IPS-11a (cell line): ENCODE results near the gene RNF150.

ENCODE experiments used
- H3K4me3 ChIP-seq: one replicate; pipeline ENCODE4 v1.5.1; 2013; ENCODE audit warnings: low read depth, low read length, control low read depth

Gene RNF150

GRCh38 chr4:140870427-140870826, 262.8 kb downstream of the RNF150 start:
- H3K4me3 ChIP-seq = no peak overlapping the region

- H3K4me3 ChIP-seq = no peak overlapping the region
These were observed 263.8 kb downstream of the RNF150 start for GRCh38 chr4:140869446-140869845.

DNA sequence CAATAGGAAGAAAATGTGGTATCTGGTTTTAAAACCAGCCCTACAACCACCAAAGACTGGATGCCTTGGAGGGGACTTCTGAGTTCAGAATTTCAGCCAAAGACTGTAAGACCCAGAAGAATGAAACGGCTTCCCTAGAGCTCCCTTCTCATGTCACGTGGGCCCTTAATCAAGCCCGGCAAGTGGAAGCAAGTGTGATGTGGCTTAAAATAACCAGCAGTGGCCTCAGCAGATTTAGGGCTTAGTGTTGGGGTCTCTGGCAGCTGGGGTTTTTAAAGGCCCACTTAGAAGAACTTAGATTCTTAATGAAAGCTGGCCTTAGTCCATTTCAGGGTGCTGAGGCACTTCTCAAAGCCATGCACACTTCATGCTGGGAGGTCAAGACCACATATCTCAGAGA, 265.9 kb downstream of the RNF150 start:
- no peak overlapping the region for H3K4me3 ChIP-seq

- no peak overlapping the region for H3K4me3 ChIP-seq
These were observed 266.7 kb downstream of the RNF150 start for GRCh38 chr4:140866492-140867005.

DNA sequence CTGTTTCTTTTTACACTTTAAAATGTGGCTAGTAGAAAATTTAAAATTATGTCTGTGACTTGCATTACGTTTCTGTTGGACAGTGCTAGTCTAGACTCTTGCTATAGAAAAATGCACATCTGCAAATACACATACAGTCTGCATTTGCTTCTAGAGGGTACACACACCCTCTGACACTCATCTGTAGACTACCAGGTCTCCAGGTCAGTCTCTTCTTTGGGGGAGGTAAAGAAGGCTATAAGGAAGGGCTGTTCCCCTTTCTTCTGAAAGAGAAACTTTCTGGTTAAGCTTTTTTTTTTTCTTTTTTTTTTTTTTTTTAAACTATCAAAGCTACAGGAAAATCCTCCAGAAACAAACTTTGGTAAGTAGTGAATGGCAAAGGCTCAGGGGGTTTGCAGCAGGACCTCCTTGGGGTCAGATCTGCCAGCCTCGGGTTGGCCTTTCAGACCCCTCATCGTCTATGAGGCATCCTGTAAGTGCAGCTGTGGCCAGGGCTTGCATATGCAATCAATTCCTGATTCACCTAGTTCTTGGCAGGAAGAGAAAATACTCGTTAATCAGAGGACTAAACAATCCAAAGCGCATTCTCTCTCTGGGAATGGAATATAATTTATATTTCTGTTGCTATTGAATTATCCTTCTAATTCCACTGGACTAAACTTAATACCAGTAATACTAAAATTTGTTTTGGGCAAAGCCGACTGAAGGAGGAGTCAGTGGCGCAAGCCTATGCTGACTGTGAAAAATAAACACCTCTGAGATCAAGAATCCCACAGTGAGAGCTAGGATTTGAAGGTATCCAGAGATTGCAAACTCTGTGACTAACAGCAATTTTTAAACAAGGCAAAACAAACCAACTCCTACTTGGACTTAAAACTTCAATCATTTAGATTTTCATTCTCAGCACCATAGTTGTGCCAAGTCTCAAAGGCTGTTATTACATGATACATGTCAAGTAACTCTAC, 267.7 kb downstream of the RNF150 start:
- H3K4me3 ChIP-seq = no peak overlapping the region

GRCh38 chr4:140863197-140863596, 270.1 kb downstream of the RNF150 start:
- no peak overlapping the region for H3K4me3 ChIP-seq

- H3K4me3 ChIP-seq = no peak overlapping the region
These were observed 271.2 kb downstream of the RNF150 start for GRCh38 chr4:140862177-140862442.

DNA sequence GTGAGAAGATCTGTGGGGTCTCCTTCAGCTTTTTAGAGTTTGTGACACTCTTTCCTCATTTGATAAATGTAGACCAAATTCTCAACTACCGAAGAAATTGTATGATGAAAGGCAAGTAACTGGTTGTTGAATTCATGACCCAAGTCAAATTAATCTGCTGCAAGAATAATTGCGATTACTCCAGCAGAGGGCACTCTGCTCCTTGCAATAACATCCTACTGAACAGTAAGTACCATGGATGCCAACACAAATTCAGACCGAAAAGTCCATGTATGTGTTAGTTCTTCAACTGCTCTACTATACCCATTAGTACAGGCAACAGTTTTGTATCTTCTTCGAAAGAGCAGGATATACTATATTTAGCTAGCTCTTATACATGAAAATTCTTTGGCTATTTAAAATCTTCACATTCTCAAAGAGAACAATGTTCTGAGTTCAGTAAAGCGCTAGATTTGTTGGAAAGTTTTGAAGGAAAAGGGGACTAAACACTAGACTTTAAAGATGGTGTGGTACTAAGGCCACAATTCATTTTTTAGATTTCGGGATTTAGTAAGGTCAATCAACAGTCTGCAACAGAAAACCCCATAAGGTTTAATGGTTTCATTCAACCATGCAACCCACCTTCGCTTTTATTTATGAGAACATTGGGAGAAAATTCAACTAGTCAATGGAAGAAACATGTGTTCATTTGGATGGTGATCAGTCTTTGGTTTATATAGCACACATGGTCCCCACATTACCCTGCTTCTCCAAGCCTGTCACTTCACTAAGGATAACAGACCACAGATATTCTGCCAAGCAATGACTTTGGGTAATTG, 271.7 kb downstream of the RNF150 start:
- no peak overlapping the region for H3K4me3 ChIP-seq

DNA sequence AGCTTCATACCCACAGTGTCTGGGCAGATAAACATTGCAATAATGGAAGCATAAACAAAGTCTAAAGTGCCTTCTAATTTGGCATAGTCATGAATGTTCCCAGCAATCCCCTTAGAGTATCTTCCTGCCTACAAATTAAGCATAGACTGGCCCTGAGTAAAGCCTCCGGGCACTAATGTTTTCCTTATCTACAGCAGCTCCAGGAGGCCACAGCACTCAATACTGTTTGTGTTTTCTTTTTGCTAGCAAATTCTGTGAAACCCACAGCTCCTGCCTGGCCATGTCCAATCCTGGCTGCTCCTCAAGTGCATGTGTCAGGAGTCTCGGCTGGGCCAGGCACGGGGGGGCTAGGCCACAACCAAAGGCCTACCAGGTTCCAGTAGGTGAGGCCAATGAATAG, 274.4 kb downstream of the RNF150 start:
- no peak overlapping the region for H3K4me3 ChIP-seq

GRCh38 chr4:140857111-140857510, 276.2 kb downstream of the RNF150 start:
- H3K4me3 ChIP-seq = no peak overlapping the region

- no peak overlapping the region for H3K4me3 ChIP-seq
These were observed 276.6 kb downstream of the RNF150 start for GRCh38 chr4:140856621-140857062.

- H3K4me3 ChIP-seq = no peak overlapping the region
These were observed 279.1 kb downstream of the RNF150 start for GRCh38 chr4:140854168-140854567.

GRCh38 chr4:140851804-140852203, 281.5 kb downstream of the RNF150 start:
- no peak overlapping the region for H3K4me3 ChIP-seq

GRCh38 chr4:140851032-140851636, 282.1 kb downstream of the RNF150 start:
- H3K4me3 ChIP-seq = no peak overlapping the region

GRCh38 chr4:140849526-140849925, 283.7 kb downstream of the RNF150 start:
- H3K4me3 ChIP-seq = no peak overlapping the region

DNA sequence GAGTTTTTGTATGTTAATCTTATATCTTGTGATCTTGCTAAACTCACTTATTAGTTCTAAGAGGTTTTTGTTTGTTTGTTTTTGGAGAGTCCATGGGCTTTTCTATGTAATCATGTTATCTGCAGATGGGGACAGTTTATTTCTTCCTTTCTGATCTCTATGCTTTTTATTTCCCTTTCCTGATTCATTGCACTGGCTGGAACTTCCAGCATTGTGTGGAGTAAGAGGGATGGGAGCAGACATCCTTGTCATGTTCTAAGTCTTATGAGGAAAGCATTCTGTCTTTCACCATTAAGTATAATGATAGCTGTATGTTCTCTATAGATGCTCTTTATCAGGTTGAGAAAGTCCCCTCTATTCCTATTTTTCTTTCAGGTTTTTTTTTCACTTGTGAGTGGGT, 286.5 kb downstream of the RNF150 start:
- no peak overlapping the region for H3K4me3 ChIP-seq

DNA sequence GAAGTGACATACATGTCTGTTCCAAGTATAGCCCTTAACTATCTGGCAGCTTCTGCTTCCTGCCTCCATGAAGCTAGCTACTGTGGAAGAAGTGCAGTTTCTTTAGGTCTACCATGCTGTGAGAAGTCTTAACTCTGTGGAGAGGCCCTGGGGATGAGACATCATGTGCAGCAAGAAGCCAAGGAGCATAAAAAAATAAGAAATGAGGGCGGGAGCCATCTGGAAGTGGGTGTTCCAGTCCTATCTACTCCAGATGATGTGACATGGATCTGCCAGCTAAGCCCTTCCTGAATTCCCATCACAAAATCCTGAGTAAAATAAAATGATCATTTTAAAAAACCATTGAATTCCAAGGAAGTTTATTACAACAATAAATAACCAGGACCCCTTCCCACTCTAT, 289.2 kb downstream of the RNF150 start:
- H3K4me3 ChIP-seq = no peak overlapping the region

DNA sequence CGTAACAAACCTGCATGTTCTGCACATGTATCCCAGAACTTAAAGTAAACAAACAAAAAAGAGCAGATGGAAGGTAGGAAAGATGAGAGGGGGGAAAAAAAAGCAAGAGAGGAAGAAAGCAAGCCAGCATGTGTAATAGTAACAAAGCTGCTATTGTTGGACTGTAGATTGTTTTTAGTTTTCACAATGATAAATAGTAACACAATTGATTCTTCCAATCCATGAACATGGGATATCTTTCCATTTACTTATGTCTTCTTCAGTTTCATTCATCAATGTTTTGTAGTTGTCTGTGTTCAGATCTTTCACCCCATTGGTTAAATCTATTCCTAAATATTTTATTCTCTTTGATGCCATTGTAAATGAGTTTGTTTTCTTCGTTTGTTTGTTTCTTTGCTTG, 292.1 kb downstream of the RNF150 start:
- no peak overlapping the region for H3K4me3 ChIP-seq

- no peak overlapping the region for H3K4me3 ChIP-seq
These were observed 293.1 kb downstream of the RNF150 start for GRCh38 chr4:140839888-140840790.

- H3K4me3 ChIP-seq = no peak overlapping the region
These were observed 293.9 kb downstream of the RNF150 start for GRCh38 chr4:140839406-140839805.
